HFFc6 (cell line): ENCODE results near the gene RFX1. TPM values are rescaled to one million over a fixed set of nuclear protein-coding genes. Genes with fewer than 3 reads are reported as not detected.

Experiments used
- DNase-seq: peaks from one replicate; pipeline ENCODE4 v3.0.0-alpha.2; 2018
- H3K27ac Mint-ChIP-seq: 2 replicates; pipeline ENCODE4 v1.8.0; 2020; ENCODE audit warnings: mild to moderate bottlenecking, mixed read lengths
- H3K27me3 Mint-ChIP-seq: 2 replicates; pipeline ENCODE4 v1.8.0; 2021; ENCODE audit warnings: mild to moderate bottlenecking, moderate library complexity, mixed read lengths; ENCODE audit not compliant: insufficient read depth
- H3K36me3 Mint-ChIP-seq: 2 replicates; pipeline ENCODE4 v1.8.0; 2021; ENCODE audit warnings: low read depth, mixed read lengths
- H3K4me1 Mint-ChIP-seq: 2 replicates; pipeline ENCODE4 v1.8.0; 2020; ENCODE audit warnings: low read depth, mixed read lengths
- H3K4me3 Mint-ChIP-seq: 2 replicates; pipeline ENCODE4 v1.8.0; 2020; ENCODE audit warnings: mild to moderate bottlenecking, moderate library complexity, mixed read lengths
- H3K9me3 Mint-ChIP-seq: 2 replicates; pipeline ENCODE4 v1.8.0; 2020; ENCODE audit warnings: mild to moderate bottlenecking, mixed read lengths
- CTCF ChIP-seq: fragments of 200-600 bp; sonication (generic); IDR thresholded peaks from 2 replicates; pipeline ENCODE4 v1.5.0; 2021; ENCODE audit warnings: antibody characterized with exemption, mild to moderate bottlenecking
- total RNA-seq, 6 experiments: library from RNA; stranded (reverse); fragmentation: NEBNext Ultra II Directional; extraction: Animal tissue kit (Norgen Biotek cat#: 25700); gene quantifications; 2 replicates in 1 of 6; 3 replicates in 5 of 6; pipeline ENCODE4 v1.2.3, GENCODE V29; 2021

RFX1 gene
- total RNA-seq, 6 experiments from 2014 or later, result 11.6 to 13.0 (median 12.2) TPM

- no peak for TF ChIP-seq CTCF
- no peak overlapping the region for H3K4me3 Mint-ChIP-seq
- no peak for DNase-seq
- H3K27me3 Mint-ChIP-seq, result peaks cover 3% of the 10 kb centered on the region; the same call in 1 of the 2 replicates
- peaks cover 6% of the 10 kb centered on the region; the same call in 1 of the 2 replicates for H3K4me1 Mint-ChIP-seq
- H3K27ac Mint-ChIP-seq, result no peak overlapping the region
- no peaks in the 10 kb centered on the region; the same call in 1 of the 2 replicates for H3K36me3 Mint-ChIP-seq
- no peaks in the 10 kb centered on the region for H3K9me3 Mint-ChIP-seq
Measured at GRCh38 chr19:13979686-13980085, 26.4 kb downstream of the RFX1 start.

- Mint-ChIP-seq H3K36me3 (peaks cover 4% of the 10 kb centered on the region; the same call in 1 of the 2 replicates), H3K4me1 (peaks cover 6% of the 10 kb centered on the region; the same call in 1 of the 2 replicates), H3K27me3 (peaks cover 3% of the 10 kb centered on the region; the same call in 1 of the 2 replicates), H3K4me3 (no peak overlapping the region), H3K9me3 (no peaks in the 10 kb centered on the region), H3K27ac (no peak overlapping the region)
- no peak for DNase-seq
- TF ChIP-seq CTCF, result no peak
Measured at GRCh38 chr19:13979244-13979615, 26.9 kb downstream of the RFX1 start.

- H3K27me3 Mint-ChIP-seq, result peaks cover 3% of the 10 kb centered on the region; the same call in 1 of the 2 replicates
- no peaks in the 10 kb centered on the region for H3K9me3 Mint-ChIP-seq
- H3K4me1 Mint-ChIP-seq, result peaks cover 6% of the 10 kb centered on the region; the same call in 1 of the 2 replicates
- no peak for TF ChIP-seq CTCF
- H3K36me3 Mint-ChIP-seq, result peaks cover 9% of the 10 kb centered on the region
- no peak overlapping the region for H3K4me3 Mint-ChIP-seq
- DNase-seq, result no peak
- H3K27ac Mint-ChIP-seq, result no peak overlapping the region
Measured at GRCh38 chr19:13978351-13979243, 27.5 kb downstream of the RFX1 start.

GRCh38 chr19:13977803-13978202, 28.3 kb downstream of the RFX1 start:
- no peak overlapping the region for H3K27ac Mint-ChIP-seq
- peaks cover 3% of the 10 kb centered on the region; the same call in 1 of the 2 replicates for H3K27me3 Mint-ChIP-seq
- no peak for DNase-seq
- peaks cover 6% of the 10 kb centered on the region; the same call in 1 of the 2 replicates for H3K4me1 Mint-ChIP-seq
- no peak for TF ChIP-seq CTCF
- H3K4me3 Mint-ChIP-seq, result no peak overlapping the region
- no peaks in the 10 kb centered on the region for H3K9me3 Mint-ChIP-seq
- H3K36me3 Mint-ChIP-seq, result peaks cover 9% of the 10 kb centered on the region

GRCh38 chr19:13976446-13976845, 29.7 kb downstream of the RFX1 start:
- peaks cover 3% of the 10 kb centered on the region; the same call in 1 of the 2 replicates for H3K27me3 Mint-ChIP-seq
- peaks cover 9% of the 10 kb centered on the region for H3K36me3 Mint-ChIP-seq
- H3K9me3 Mint-ChIP-seq, result no peaks in the 10 kb centered on the region
- DNase-seq, result no peak
- peaks cover 6% of the 10 kb centered on the region; the same call in 1 of the 2 replicates for H3K4me1 Mint-ChIP-seq
- H3K4me3 Mint-ChIP-seq, result no peak overlapping the region
- H3K27ac Mint-ChIP-seq, result no peak overlapping the region
- no peak for TF ChIP-seq CTCF
